ENCODE results near the gene LIPN.

- no peak for TF ChIP-seq CTCF (IDR thresholded peaks at IDR 0.05)
- no peak for TF ChIP-seq POLR2A (IDR thresholded peaks at IDR 0.05)
- TF ChIP-seq POLR2AphosphoS5 (IDR thresholded peaks at IDR 0.05; ENCODE audit: insufficient read depth in 1 of 2, low read depth in 1 of 2): no peak
Observed at GRCh38 chr10:88756660-88757059, 3.2 kb upstream of the LIPN start.

Measured in vagina (tissue), 2 donors.